GM23338 (cell line): ENCODE data around the gene ZNF70. TPM values are rescaled to one million over a fixed set of nuclear protein-coding genes. Genes with fewer than 3 reads are reported as not detected.

ENCODE experiments used
- ATAC-seq: fragments of 200-7000 bp; cut with Tn5 transposase; 3 replicates; pipeline ENCODE4 v1.9.1; 2020
- DNase-seq: peaks from one replicate; pipeline ENCODE4 v3.0.0-alpha.2; 2015; ENCODE audit warnings: low spot score
- H2AFZ ChIP-seq: fragments of 200-600 bp; sonication (generic); 2 replicates; pipeline ENCODE4 v1.8.0; 2016; ENCODE audit warnings: antibody characterized with exemption, mild to moderate bottlenecking, moderate library complexity
- H3F3A ChIP-seq: fragments of 200-600 bp; sonication (generic); replicated peaks from 2 replicates; pipeline ENCODE4 v1.8.0; 2017; ENCODE audit warnings: antibody characterized with exemption, mixed run types, low read depth
- H3K27ac ChIP-seq: fragments of 200-600 bp; sonication (generic); 2 replicates; pipeline ENCODE4 v1.6.1; 2016; ENCODE audit warnings: low read depth
- H3K27me3 ChIP-seq: fragments of 200-600 bp; sonication (generic); 2 replicates; pipeline ENCODE4 v1.8.0; 2016; ENCODE audit warnings: mild to moderate bottlenecking, mixed run types, moderate library complexity; ENCODE audit not compliant: insufficient read depth
- H3K36me3 ChIP-seq: fragments of 200-600 bp; sonication (generic); 2 replicates; pipeline ENCODE4 v1.8.0; 2016; ENCODE audit warnings: mild to moderate bottlenecking; ENCODE audit not compliant: insufficient read depth
- H3K4me1 ChIP-seq: fragments of 200-600 bp; sonication (generic); 2 replicates; pipeline ENCODE4 v1.8.0; 2016; ENCODE audit warnings: mild to moderate bottlenecking, moderate library complexity; ENCODE audit not compliant: insufficient read depth
- H3K4me2 ChIP-seq: fragments of 200-600 bp; sonication (generic); 2 replicates; pipeline ENCODE4 v1.7.1; 2017; ENCODE audit warnings: mixed run types
- H3K4me3 ChIP-seq: fragments of 200-600 bp; sonication (generic); 2 replicates; pipeline ENCODE4 v1.6.1; 2016; ENCODE audit warnings: mixed run types
- H3K79me2 ChIP-seq: fragments of 200-600 bp; sonication (generic); replicated peaks from 2 replicates; pipeline ENCODE4 v1.8.0; 2017; ENCODE audit warnings: mild to moderate bottlenecking; ENCODE audit not compliant: insufficient read depth
- H3K9me2 ChIP-seq: fragments of 200-600 bp; sonication (generic); 2 replicates; pipeline ENCODE4 v1.8.0; 2017; ENCODE audit not compliant: insufficient read depth
- H4K20me1 ChIP-seq: fragments of 200-600 bp; sonication (generic); replicated peaks from 2 replicates; pipeline ENCODE4 v1.8.0; 2017; ENCODE audit warnings: mild to moderate bottlenecking; ENCODE audit not compliant: insufficient read depth
- H3K27ac Mint-ChIP-seq: 2 replicates; pipeline ENCODE4 v1.8.0; 2020; ENCODE audit warnings: inconsistent platforms, mild to moderate bottlenecking, moderate library complexity, mixed read lengths
- H3K27me3 Mint-ChIP-seq: 3 replicates; pipeline ENCODE4 v1.8.0; 2022; ENCODE audit warnings: low read depth, mild to moderate bottlenecking, moderate library complexity, mixed read lengths, inconsistent platforms; ENCODE audit not compliant: insufficient read depth, poor library complexity
- H3K36me3 Mint-ChIP-seq: 3 replicates; pipeline ENCODE4 v1.8.0; 2021; ENCODE audit warnings: low read depth, mild to moderate bottlenecking, inconsistent platforms, moderate library complexity, mixed read lengths
- H3K4me1 Mint-ChIP-seq: 3 replicates; pipeline ENCODE4 v1.8.0; 2020; ENCODE audit warnings: mild to moderate bottlenecking, inconsistent platforms, mixed read lengths
- H3K4me3 Mint-ChIP-seq: 3 replicates; pipeline ENCODE4 v1.8.0; 2021; ENCODE audit warnings: moderate library complexity, mild to moderate bottlenecking, inconsistent platforms, mixed read lengths
- H3K9me3 Mint-ChIP-seq: 3 replicates; pipeline ENCODE4 v1.8.0; 2020; ENCODE audit warnings: moderate library complexity, mild to moderate bottlenecking, inconsistent platforms, mixed read lengths
- CREB1 ChIP-seq: fragments of 250-450 bp; sonication (Bioruptor Pico); IDR thresholded peaks from 2 replicates; pipeline ENCODE4 v1.5.0; 2020; ENCODE audit warnings: low read depth, mild to moderate bottlenecking, moderate library complexity
- EZH2 ChIP-seq: fragments of 200-600 bp; sonication (generic); IDR thresholded peaks from one replicate; pipeline ENCODE4 v1.8.0; 2017; ENCODE audit warnings: antibody characterized with exemption, mild to moderate bottlenecking, low read depth; ENCODE audit not compliant: unreplicated experiment
- EZH2phosphoT487 ChIP-seq: fragments of 200-600 bp; sonication (generic); IDR thresholded peaks from one replicate; pipeline ENCODE4 v1.8.1; 2018; ENCODE audit warnings: antibody characterized with exemption; ENCODE audit not compliant: unreplicated experiment
- JUNB ChIP-seq: IDR thresholded peaks from one replicate; pipeline ENCODE4 v1.6.1; 2016; ENCODE audit warnings: antibody characterized with exemption; ENCODE audit not compliant: unreplicated experiment
- NANOG ChIP-seq: IDR thresholded peaks from 2 replicates; pipeline ENCODE4 v1.6.1; 2016; ENCODE audit warnings: antibody characterized with exemption, borderline replicate concordance
- POLR2AphosphoS5 ChIP-seq: IDR thresholded peaks from 2 replicates; pipeline ENCODE4 v1.6.1; 2016; ENCODE audit warnings: antibody characterized with exemption, low read depth
- STAT1 ChIP-seq: IDR thresholded peaks from one replicate; pipeline ENCODE4 v1.6.1; 2016; ENCODE audit warnings: antibody characterized with exemption; ENCODE audit not compliant: unreplicated experiment
- ZNF114 ChIP-seq: fragments of 250-450 bp; sonication (Bioruptor Pico); IDR thresholded peaks from 2 replicates; pipeline ENCODE4 v1.5.0; 2020; ENCODE audit warnings: mild to moderate bottlenecking, moderate library complexity
- polyA plus RNA-seq: library from polyadenylated mRNA; unstranded; fragments of >200 nt; fragmentation: Nextera tagmentation; extraction: Ambion mirVana; gene quantifications from 2 replicates; pipeline ENCODE4 v1.2.1, GENCODE V29; 2016
- total RNA-seq: library from RNA; depleted of rRNA; stranded (reverse); fragments of >200 nt; shearing (Covaris generic); gene quantifications from 2 replicates; pipeline ENCODE4 v1.2.3, GENCODE V29; 2014
- TF ChIP-seq, protein P1 (sequence below), 2 experiments: fragments of 200-600 bp in 1 of 2; sonication (generic) in 1 of 2; conservative IDR thresholded peaks; 2 replicates each; pipeline versions ENCODE4 v1.5.1 to v1.6.1; 2016 to 2017; ENCODE audit warnings: antibody characterized with exemption in 2 of 2, low read depth in 2 of 2, mild to moderate bottlenecking in 2 of 2, moderate library complexity in 1 of 2
- TF ChIP-seq, protein P2 (sequence below): IDR thresholded peaks from one replicate; pipeline ENCODE4 v1.6.1; 2018; ENCODE audit warnings: antibody characterized with exemption; ENCODE audit not compliant: unreplicated experiment

ZNF70 gene
- total and polyA plus RNA-seq, 2 experiments from 2014 or later = 0.45 to 2.6 TPM

DNA sequence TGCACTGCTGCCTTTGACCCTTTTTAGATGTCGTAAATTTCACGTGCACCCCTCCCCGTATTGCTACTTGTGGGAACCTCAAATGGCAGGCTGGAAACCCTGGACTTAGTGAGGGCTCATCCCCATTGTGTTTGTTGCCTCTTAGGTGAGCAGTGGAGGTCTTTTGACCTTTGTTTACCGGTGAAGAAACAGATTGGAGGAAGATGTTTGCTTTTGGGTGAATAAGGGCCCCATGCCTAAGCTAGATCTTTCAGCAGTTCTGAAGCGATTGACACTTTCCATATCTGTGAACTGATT is 36.6 kb upstream of the ZNF70 start (continued):
- TF ChIP-seq, protein P1, sequence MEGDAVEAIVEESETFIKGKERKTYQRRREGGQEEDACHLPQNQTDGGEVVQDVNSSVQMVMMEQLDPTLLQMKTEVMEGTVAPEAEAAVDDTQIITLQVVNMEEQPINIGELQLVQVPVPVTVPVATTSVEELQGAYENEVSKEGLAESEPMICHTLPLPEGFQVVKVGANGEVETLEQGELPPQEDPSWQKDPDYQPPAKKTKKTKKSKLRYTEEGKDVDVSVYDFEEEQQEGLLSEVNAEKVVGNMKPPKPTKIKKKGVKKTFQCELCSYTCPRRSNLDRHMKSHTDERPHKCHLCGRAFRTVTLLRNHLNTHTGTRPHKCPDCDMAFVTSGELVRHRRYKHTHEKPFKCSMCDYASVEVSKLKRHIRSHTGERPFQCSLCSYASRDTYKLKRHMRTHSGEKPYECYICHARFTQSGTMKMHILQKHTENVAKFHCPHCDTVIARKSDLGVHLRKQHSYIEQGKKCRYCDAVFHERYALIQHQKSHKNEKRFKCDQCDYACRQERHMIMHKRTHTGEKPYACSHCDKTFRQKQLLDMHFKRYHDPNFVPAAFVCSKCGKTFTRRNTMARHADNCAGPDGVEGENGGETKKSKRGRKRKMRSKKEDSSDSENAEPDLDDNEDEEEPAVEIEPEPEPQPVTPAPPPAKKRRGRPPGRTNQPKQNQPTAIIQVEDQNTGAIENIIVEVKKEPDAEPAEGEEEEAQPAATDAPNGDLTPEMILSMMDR (conservative IDR thresholded peaks at IDR 0.05; ENCODE audit: low read depth in 2 of 2) = no peak
- no peak for TF ChIP-seq CREB1 (CRISPR knock-in tag)
- no peak for TF ChIP-seq JUNB
- TF ChIP-seq EZH2 = no peak

DNA sequence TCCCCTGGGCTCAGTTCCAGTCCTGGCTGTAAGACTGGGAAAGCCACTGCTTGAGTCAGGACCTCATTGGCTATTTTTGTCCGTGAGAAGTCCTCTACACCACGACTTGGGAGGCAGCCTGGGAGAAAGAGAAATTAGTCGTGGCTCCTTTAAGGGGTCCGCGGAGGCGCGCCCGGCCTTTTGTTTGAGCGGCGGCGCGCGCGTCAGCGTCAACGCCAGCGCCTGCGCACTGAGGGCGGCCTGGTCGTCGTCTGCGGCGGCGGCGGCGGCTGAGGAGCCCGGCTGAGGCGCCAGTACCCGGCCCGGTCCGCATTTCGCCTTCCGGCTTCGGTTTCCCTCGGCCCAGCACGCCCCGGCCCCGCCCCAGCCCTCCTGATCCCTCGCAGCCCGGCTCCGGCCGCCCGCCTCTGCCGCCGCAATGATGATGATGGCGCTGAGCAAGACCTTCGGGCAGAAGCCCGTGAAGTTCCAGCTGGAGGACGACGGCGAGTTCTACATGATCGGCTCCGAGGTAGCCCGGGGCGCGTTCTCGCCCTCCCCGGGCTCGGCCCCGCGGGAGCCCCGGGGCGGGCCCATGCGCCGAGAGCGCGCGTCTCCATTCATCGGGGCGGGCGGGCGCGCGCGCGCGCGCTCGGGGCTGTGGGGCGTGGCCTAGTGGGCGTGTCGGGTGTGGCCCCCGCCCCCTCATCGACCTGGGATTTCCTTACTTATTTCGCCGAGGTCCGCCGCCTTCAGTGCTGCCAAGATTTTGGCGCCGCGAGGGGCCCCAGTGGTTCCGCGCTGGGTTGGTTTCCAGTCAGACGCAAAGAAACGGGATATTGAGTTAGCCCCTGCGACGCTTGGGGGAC is 36.1 kb upstream of the ZNF70 start, which contains the start of gene SMARCB1:
Gene SMARCB1 (plus strand): TSS at position 215 of the 848 bp plus-strand sequence. CDS start 204 bp downstream, at position 419.
- Histone ChIP-seq H3K9me2 (no peaks in the 10 kb centered on the region), H2AFZ (peak within 1 kb of the TSS; percentile 99), H3K27me3 (no peaks in the 10 kb centered on the region), H3F3A (0 out of 2 replicates have a peak, but pooled peaks cover 13% of the 10 kb centered on the region), H3K36me3 (no peaks in the 10 kb centered on the region), H3K4me1 (peaks cover 27% of the 10 kb centered on the region), H3K4me3 (peak within 1 kb of the TSS; percentile 97), H3K4me2 (peak within 1 kb of the TSS; percentile 97), H3K27ac (peak within 1 kb of the TSS; percentile 99), H4K20me1 (peaks cover 29% of the 10 kb centered on the region), H3K79me2 (peaks cover 46% of the 10 kb centered on the region)
- Mint-ChIP-seq H3K36me3 (peaks cover 11% of the 10 kb centered on the region), H3K9me3 (no peaks in the 10 kb centered on the region), H3K4me1 (peaks cover 26% of the 10 kb centered on the region), H3K27me3 (peaks cover 8% of the 10 kb centered on the region), H3K4me3 (peak within 1 kb of the TSS; percentile 96), H3K27ac (peak within 1 kb of the TSS; percentile 97)
- peak; percentile 74 for ATAC-seq
- peak; percentile 97 for DNase-seq
- TF ChIP-seq ZNF114 (peak; percentile 72; the same call in 1 of the 2 replicates), POLR2AphosphoS5 (peak; percentile 71), CREB1 (CRISPR knock-in tag) (no peak), NANOG (no peak)

DNA sequence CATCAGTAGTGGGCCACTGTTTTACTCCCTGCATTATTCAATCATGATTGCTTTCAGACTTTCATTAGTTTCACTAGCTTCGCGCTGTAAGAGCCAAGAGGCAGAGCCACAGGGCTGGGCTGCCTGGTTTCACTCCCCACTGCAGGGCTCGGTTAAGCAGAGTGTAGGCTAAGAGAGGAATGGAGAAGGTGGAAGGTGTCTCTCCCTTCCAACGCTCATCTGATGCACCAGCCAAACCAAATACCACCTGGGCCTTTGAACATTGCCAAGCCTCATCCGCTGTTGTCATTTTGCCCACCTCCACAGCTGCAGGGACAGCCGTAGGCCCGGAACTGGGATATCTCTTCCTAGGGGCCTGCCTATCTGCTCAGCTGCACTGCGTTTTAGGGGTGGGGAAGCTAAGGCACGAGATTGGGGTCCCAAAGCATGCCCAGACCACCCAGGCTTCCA is 35.4 kb upstream of the ZNF70 start:
- Histone ChIP-seq H3K27me3 (no peaks in the 10 kb centered on the region), H3F3A (0 out of 2 replicates have a peak, but pooled peaks cover 13% of the 10 kb centered on the region), H4K20me1 (peaks cover 23% of the 10 kb centered on the region), H3K4me1 (peaks cover 27% of the 10 kb centered on the region), H3K4me2 (peak overlapping the region; percentile 97), H3K4me3 (peak overlapping the region; percentile 97), H3K36me3 (no peaks in the 10 kb centered on the region), H3K27ac (peak overlapping the region; percentile 99), H3K79me2 (peaks cover 39% of the 10 kb centered on the region), H3K9me2 (no peaks in the 10 kb centered on the region), H2AFZ (peak overlapping the region; percentile 99)
- ATAC-seq = peak; percentile 11
- Mint-ChIP-seq H3K9me3 (no peaks in the 10 kb centered on the region), H3K4me1 (peaks cover 26% of the 10 kb centered on the region), H3K36me3 (peaks cover 6% of the 10 kb centered on the region; the same call in 2 of the 3 replicates), H3K4me3 (peak overlapping the region; percentile 96), H3K27ac (peak overlapping the region; percentile 97), H3K27me3 (peaks cover 8% of the 10 kb centered on the region)
- DNase-seq = no peak
- TF ChIP-seq EZH2phosphoT487 (no peak), STAT1 (no peak), NANOG (no peak), CREB1 (CRISPR knock-in tag) (no peak)
- TF ChIP-seq, protein P2, sequence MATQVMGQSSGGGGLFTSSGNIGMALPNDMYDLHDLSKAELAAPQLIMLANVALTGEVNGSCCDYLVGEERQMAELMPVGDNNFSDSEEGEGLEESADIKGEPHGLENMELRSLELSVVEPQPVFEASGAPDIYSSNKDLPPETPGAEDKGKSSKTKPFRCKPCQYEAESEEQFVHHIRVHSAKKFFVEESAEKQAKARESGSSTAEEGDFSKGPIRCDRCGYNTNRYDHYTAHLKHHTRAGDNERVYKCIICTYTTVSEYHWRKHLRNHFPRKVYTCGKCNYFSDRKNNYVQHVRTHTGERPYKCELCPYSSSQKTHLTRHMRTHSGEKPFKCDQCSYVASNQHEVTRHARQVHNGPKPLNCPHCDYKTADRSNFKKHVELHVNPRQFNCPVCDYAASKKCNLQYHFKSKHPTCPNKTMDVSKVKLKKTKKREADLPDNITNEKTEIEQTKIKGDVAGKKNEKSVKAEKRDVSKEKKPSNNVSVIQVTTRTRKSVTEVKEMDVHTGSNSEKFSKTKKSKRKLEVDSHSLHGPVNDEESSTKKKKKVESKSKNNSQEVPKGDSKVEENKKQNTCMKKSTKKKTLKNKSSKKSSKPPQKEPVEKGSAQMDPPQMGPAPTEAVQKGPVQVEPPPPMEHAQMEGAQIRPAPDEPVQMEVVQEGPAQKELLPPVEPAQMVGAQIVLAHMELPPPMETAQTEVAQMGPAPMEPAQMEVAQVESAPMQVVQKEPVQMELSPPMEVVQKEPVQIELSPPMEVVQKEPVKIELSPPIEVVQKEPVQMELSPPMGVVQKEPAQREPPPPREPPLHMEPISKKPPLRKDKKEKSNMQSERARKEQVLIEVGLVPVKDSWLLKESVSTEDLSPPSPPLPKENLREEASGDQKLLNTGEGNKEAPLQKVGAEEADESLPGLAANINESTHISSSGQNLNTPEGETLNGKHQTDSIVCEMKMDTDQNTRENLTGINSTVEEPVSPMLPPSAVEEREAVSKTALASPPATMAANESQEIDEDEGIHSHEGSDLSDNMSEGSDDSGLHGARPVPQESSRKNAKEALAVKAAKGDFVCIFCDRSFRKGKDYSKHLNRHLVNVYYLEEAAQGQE = no peak
